Measurements from ENCODE around the gene SKP1. TPM values are rescaled to one million over a fixed set of nuclear protein-coding genes. Genes with fewer than 3 reads are reported as not detected.

SKP1 gene
- total and polyA plus RNA-seq, 10 of the 15 experiments (the other 5 are each of a cell fraction or from before 2014, with no cell fraction given): 100 to 1,686 (median 519) TPM

GRCh38 chr5:134146651-134147518 is 29.9 kb downstream of the SKP1 start:
- Histone ChIP-seq H3K9ac (ENCODE audit: control insufficient read depth, insufficient read depth, low read length) (no peak overlapping the region), H4K20me1 (ENCODE audit: control insufficient read depth, insufficient read depth) (no peaks in the 10 kb centered on the region), H3K9me3 (replicated peaks; ENCODE audit: control insufficient read depth, insufficient read depth, low read length) (no peaks in the 10 kb centered on the region), H3K4me3 (no peak overlapping the region), H3K36me3 (ENCODE audit: control insufficient read depth in 2 of 2, insufficient read depth in 2 of 2, low read length in 1 of 2) (peaks cover 31 to 33% of the 10 kb centered on the region in 2 experiments), H3K4me2 (ENCODE audit: control insufficient read depth, insufficient read depth) (no peak overlapping the region), H2AFZ (ENCODE audit: control insufficient read depth, low read depth, low read length) (no peak overlapping the region), H3K27ac (ENCODE audit: control insufficient read depth, insufficient read depth) (no peak overlapping the region), H3K27me3 (replicated peaks in 1 of 2; ENCODE audit: control insufficient read depth in 2 of 2, insufficient read depth in 2 of 2, low read length in 1 of 2) (no peaks in the 10 kb centered on the region), H3K79me2 (ENCODE audit: control insufficient read depth, insufficient read depth, low read length) (no peaks in the 10 kb centered on the region), H3K4me1 (ENCODE audit: control insufficient read depth, insufficient read depth, low read length) (no peaks in the 10 kb centered on the region)
- ChIA-PET RAD21 (ENCODE audit: unreplicated experiment) (interaction anchor here (0.7 to 5.8 kb wide), 15 partner anchors 9 to 145 kb away, joined by 3 to 63 read pairs (median 5); no protein-coding TSS in a partner anchor), POLR2A (interaction anchor here (0.6 to 1.6 kb wide), 9 partner anchors 8 to 112 kb away, joined by 3 to 8 read pairs (median 3); partner anchors contain the start of gene TCF7), CTCF (interaction anchor here (0.7 to 24.1 kb wide), 24 partner anchors 9 to 150 kb away, joined by 3 to 792 read pairs (median 4); no protein-coding TSS in a partner anchor), SMC1A (ENCODE audit: uncharacterized antibody, unreplicated experiment) (interaction anchor here (0.7 to 21.6 kb wide), 14 partner anchors 8 to 142 kb away, joined by 3 to 441 read pairs (median 3); no protein-coding TSS in a partner anchor)
- BruUV-seq (replicated peaks): TSS peak; percentile 64
- no peak for ATAC-seq
- TF ChIP-seq WRNIP1 (IDR thresholded peaks at IDR 0.05; ENCODE audit: borderline replicate concordance, low read depth, low read length) (no peak), PML (IDR thresholded peaks at IDR 0.05; ENCODE audit: low read length) (0 out of 2 replicates have a peak, but pooled peaks have one; percentile 17), POLR2AphosphoS2 (IDR thresholded peaks at IDR 0.05; ENCODE audit: low read depth, low read length) (peak; percentile 5; the same call in 1 of the 2 replicates), MXI1 (IDR thresholded peaks at IDR 0.05; ENCODE audit: low read depth, low read length) (no peak), TARDBP (IDR thresholded peaks at IDR 0.05; ENCODE audit: borderline replicate concordance) (no peak), POLR2AphosphoS5 (IDR thresholded peaks at IDR 0.05; ENCODE audit: low read length) (peak; percentile 66; the same call in 1 of the 2 replicates), POU2F2 (IDR thresholded peaks at IDR 0.05; ENCODE audit: borderline replicate concordance, low read depth, low read length) (0 out of 3 replicates have a peak, but pooled peaks have one; percentile 5), SPI1 (IDR thresholded peaks at IDR 0.05; ENCODE audit: borderline replicate concordance, insufficient read depth, low read depth, low read length) (no peak)
- DNase-seq (ENCODE audit: low read depth, low spot score): no peak
- FAIRE-seq: no peak
- in situ Hi-C loops (cut with MboI) (no loop called here), intact Hi-C loops (cut with micrococcal nuclease; ENCODE audit: unreplicated experiment) (no loop called here)
- WGBS (ENCODE audit: insufficient coverage, insufficient replicate concordance, low lambda C conversion rate, missing lambda C conversion rate): 94% methylated on average over 4 of the region's 4 CpGs

Data from GM12878 (cell line).